Stimulated activated CD8-positive, alpha-beta memory T cell treated with anti-CD3 and anti-CD28 coated beads, Interleukin-15, amount 100 ng/mL, for 4 hours (primary cell): ENCODE measurements around the gene PAX8.
"Not testable (repeated sequence)": the region's sequence is repeated elsewhere in the genome, so short reads cannot be mapped to it uniquely, and the experiment has no call there.

Experiments used
- DNase-seq, 2 donors: peaks; one replicate each; pipeline ENCODE4 v3.0.0-alpha.2; 2020; ENCODE audit warnings: low read depth in 2 of 2

The PAX8 gene

GRCh38 chr2:113278742-113279139, at the start of gene PAX8:
Gene PAX8 (minus strand): TSS chr2:113278921. CDS start chr2:113278394, 527 bp downstream.
- DNase-seq = no peak

DNA sequence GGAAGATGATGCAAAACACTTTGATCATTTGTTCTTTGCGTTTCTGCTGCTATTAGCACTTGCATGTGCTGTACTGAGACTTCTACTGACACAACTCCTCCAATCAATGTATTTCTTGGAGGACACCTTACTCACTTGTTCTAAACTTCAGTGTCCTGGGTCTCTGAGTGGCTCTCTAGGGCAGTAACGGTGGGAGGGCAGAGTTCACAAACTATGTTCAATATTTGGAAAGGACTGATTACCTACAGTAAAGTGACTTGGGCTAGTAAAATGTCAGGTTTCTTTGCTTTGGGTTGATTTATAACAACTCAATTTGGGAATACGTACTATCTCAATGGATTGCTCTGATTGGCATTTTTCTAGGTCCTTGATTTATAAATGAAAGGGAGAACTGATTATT, 49.3 kb upstream of the PAX8 start:
- no peak for DNase-seq

DNA sequence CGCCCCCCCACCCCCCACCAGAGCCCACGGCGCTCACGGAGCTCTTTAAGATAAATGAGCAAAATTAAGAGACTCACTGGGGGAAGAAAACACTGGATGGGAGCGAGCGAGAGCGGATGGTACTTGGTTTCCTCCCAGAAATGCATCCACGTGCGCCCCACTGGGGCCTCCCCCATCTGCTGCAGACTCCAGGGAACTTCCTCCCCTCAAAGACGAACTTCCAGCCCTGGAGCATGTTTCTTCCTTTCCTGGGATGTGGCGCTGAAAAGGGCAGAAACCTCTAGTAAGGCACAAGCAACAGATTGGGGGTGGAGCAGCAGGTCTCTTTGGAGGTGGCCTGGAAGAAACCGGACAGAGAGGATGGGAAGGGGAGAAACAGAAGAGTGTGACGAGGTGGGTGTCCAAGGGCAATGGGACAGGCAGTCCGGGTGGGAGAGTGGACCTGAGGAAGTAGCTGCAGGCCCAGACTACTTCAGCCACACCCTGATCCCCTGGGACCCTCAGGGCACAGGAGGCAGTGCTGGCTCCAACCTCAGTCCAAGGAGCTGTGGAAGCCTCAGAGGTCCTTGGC, 46.5 kb upstream of the PAX8 start:
- DNase-seq = not testable (repeated sequence)

- DNase-seq = no peak
These were observed 46.0 kb upstream of the PAX8 start for GRCh38 chr2:113324684-113325160.

DNA sequence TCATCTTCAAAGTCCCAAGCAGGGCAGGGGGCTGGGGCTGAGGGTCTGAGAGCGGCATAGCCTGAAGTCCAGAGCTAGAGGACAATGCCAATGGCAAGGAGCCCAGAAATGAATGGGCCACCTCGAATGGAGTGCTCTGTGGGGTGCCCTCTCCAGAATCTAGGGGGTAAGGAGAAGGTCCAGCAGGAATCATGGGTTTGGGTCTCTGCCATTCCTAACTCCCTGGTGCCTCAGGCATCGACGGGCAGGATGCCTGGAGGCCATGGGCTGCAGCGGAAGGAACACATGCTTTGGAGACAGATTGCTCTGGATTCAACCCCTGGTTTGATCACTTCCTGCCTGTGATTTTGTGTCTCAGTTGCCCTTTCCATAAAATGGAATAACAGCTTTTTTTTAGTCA, 44.4 kb upstream of the PAX8 start:
- DNase-seq = not testable (repeated sequence)

DNA sequence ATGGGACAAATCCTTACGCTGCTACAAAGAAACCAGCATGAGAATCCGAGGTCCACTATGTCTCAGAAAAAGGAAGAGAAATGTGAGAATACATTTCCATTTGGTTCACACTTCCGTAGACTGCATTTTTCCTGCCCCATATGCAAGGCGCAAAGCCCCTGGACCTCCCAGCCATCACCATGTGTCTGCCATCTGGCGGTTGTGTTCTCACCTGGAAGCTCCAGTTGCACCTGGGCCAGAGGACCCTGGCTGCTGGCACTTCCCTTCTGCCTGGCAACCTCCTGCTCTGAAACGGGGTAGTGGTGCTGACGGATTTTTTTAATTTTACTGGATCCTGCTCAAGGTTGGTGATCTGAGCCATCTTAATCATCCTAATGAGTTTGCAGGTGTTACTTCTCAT, 41.4 kb upstream of the PAX8 start:
- not testable (repeated sequence) for DNase-seq

GRCh38 chr2:113318941-113319340, 40.2 kb upstream of the PAX8 start:
- not testable (repeated sequence) for DNase-seq

- no peak for DNase-seq
These were observed 37.4 kb upstream of the PAX8 start for GRCh38 chr2:113316085-113316484.

DNA sequence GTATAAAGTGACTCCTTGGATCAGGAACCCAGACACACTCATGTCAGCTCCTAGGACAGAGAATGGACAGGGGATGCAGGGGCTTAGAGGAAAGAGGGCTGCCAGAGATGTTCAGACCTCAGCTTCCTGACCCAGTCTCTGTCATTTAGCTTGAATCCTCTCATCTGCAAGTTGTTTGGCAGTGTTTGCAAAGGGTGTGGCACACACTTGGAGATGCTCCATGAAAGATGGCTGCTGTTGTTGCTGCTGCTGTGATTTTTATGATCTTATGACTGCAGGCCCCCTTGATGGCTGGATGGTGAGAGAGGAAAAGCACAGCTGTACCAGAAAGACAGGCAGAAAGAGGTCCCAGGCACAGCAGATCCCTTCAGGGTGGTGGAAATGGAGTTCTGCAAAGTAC, 35.9 kb upstream of the PAX8 start:
- not testable (repeated sequence) for DNase-seq

- not testable (repeated sequence) for DNase-seq
These were observed 35.5 kb upstream of the PAX8 start for GRCh38 chr2:113314176-113314575.

DNA sequence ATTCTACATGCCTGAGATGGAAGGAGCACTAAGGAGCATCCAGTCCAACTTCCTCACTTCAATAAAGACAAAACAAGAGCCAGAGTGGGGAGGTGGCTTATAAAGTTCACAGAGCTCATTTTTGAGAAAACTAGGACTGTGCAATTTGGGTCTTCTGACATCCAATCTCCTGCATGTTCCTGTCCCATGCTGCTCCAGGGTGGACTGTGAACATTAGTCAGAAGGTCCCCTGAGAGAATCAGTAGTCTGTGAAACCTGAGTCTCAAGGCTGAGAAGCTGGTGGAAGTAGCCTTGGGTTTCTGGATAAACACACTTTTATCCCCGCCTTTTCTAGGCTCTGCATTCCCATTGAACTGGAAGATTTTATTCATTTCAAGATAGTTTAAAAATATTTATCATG, 33.1 kb upstream of the PAX8 start:
- not testable (repeated sequence) for DNase-seq

DNA sequence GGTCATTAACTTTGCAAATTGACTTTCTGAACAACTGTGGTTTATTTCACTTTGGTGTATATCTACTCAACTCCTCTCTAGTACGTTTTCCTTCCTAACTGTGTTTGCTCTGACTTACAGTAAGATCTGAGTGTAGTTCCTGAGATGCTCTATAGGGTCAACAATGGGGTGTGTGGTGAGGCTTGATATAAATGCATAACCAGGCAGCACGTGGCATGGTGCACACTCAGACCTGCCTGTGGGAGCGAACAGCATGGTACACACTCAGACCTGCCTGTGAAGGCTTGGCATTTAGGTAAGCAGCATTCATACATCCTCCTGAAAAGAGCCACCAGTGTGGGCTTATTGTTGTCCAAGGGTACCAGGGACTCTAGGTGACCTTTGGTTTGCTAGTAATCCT, 32.5 kb upstream of the PAX8 start:
- DNase-seq = not testable (repeated sequence)

DNA sequence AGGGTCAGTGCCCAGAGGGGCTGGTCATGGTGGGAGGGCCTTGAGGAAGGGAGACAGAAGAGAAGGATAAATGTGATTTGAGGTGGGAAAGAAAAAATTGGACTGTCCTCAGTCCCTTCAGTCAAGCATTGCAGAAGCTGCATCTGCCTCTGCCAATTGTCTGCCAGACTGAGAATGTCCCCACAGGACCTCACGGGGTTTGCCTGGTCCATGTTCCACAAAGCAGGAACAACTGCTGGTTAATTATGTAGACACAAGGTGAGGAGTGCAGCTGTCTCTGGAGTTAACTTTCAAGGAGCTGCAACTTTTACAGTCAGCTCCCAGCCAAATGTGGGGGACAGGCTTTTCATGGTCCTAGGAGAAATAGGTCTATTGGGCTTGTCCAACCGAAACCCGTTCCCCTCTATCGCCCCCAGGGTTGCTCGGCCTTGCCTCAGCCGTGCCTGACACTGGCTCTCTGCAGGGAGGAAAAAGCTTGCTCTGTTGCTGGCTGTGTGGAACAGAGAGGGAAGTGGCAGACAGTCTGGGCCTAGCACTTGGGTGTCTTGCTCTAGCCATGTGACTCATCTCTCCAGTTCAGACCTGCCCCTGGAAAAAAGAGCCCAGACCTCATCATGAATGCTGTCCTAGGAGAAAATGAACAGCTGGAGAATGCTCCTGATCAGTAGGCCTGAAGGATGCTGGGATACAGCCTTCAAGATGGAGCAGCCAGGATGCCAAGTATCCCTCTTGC, 31.1 kb upstream of the PAX8 start:
- no peak for DNase-seq

GRCh38 chr2:113308784-113309183, 30.1 kb upstream of the PAX8 start:
- not testable (repeated sequence) for DNase-seq

GRCh38 chr2:113306207-113306606, 27.5 kb upstream of the PAX8 start:
- not testable (repeated sequence) for DNase-seq

DNA sequence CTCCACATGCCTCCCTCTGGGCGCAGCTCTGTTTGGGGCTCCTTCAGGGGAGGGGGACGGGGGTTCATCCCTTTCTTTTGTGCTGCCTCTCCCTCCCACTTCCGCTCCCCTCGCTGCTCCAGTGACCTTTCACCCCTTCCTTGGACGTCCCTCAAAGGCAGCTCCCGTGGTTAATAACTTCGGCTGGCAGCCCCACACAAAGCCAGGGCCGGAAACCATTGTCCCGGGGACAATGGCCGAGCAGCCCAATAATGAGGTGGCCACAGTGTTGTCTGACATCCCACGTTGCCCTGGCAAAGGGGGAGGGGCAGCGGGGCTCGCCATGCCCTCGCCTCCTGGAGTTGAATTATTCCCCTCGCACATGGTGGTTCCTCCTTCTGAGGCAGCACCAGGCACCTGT, 27.0 kb upstream of the PAX8 start:
- not testable (repeated sequence) for DNase-seq

DNA sequence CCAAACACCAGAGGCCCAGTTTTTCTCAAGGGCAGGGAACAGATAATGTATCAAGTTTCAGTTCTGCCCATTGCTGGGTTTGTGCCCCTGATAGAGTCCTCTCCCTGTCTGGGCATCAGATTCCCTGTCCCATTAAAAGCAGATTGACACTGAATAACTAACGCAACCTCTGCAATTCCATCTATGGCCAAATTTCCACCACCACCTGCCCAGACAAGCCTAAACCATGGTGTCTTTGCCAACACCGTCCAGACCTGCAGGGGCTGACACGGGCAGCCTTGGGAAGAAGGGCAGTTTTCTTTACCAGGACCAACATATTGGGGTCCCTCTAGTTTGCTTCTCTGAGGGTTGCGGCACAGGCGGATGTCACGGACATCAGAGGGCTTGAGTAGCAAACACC, 26.4 kb upstream of the PAX8 start:
- DNase-seq = no peak

DNA sequence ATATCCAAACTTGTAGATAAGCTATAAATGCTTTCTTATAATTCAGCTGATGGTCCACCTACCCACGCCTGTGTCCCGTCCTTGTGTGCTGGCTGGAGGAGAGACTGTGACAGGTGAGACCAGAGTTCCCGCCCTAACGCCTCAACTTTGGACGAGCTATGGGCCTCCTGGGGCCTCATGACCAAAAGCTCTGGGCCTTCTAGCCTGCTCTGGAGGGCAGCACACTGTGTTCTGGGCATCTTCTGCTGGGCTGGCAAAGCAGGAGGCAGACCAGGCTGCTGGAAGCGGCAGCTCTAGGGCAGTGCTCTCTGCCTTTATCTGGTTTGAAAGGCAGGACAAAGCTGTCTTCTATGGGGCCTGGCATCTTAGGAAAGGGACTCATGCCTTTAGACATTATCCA, 26.0 kb upstream of the PAX8 start:
- DNase-seq = no peak

DNA sequence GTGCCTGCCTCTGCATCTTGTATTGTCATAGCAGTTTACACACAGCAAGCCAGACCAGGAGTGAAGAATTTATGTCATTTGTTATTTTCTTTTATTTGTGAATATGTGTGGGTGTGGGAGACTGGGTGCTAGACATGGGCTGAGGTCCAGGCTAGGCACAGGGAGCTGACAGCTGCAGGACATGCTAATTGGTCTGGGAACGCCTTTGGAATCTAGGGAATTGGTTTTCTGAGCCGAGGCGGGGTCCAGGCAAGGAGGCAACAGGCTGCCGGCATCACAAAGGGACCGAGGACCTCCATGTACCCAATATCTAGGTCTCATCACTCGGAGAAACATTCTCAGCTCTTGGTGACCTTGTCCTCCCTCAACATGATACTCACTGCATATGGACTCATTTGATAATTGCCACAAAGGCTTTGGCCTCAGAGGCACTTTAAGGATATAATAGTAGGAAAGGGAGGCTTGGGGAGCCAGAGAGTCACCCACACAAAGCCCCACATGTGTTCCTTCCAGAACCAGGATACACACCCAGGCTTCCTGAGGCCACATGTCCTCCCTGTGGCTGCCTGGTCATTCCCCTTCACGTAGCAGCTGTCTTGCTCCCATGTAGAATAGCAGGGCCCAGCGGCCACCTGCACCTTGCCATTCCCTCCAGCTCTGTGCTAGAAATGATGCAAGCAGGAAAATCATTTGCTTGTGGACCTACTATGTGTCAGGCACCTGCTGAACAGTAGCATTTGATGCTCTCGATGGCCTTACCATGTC, 23.7 kb upstream of the PAX8 start:
- DNase-seq = not testable (repeated sequence)

GRCh38 chr2:113300281-113300680, 21.6 kb upstream of the PAX8 start:
- no peak for DNase-seq

DNA sequence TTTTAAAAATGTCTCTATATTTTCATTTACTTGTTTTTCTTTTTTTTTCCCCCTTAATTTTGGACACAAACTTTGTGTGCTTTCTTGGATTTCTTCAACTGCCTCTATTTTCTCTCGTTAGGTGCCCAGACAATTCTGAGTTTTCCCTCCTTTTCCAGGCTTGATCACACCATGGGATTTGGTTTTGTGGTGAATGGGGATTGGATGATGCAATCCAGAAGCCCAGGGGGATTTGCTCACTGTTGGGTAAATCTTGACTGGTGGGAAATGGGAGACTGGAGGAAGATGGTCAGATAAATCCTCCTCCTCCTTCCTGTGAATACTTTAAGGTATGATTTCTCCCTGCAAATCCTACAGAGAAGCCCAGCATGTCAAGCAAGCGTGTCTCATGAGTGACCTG, 19.5 kb upstream of the PAX8 start:
- DNase-seq = no peak

GRCh38 chr2:113297590-113297989, 18.9 kb upstream of the PAX8 start:
- DNase-seq = not testable (repeated sequence)

- no peak for DNase-seq
These were observed 12.5 kb upstream of the PAX8 start for GRCh38 chr2:113291191-113291590.
